Upper lobe of left lung (tissue), 6 donors: ENCODE data around the gene MCU. TPM values are rescaled to one million over a fixed set of nuclear protein-coding genes. Genes with fewer than 3 reads are reported as not detected.
"Not testable (repeated sequence)": the region's sequence is repeated elsewhere in the genome, so short reads cannot be mapped to it uniquely, and the experiment has no call there.

ENCODE experiments used
- ATAC-seq, 2 donors: fragments of 200-7000 bp; cut with Tn5 transposase; one replicate each; pipeline ENCODE4 v1.9.1; 2022; ENCODE audit warnings: mild to moderate bottlenecking in 2 of 2, moderate library complexity in 2 of 2; ENCODE audit not compliant: low FRiP score in 2 of 2
- DNase-seq, 2 donors: peaks; one replicate each; pipeline ENCODE4 v3.0.0-alpha.2; 2019 to 2020
- H3K27ac ChIP-seq, 4 donors: fragments of 200-600 bp; sonication (generic); one replicate each; pipeline ENCODE4 v1.5.1; 2016 to 2019
- H3K27me3 ChIP-seq, 4 donors: fragments of 200-600 bp; sonication (generic); one replicate each; pipeline ENCODE4 v1.5.1; 2017 to 2019
- H3K36me3 ChIP-seq, 4 donors: fragments of 200-600 bp; sonication (generic); one replicate each; pipeline ENCODE4 v1.5.1; 2016 to 2019
- H3K4me1 ChIP-seq, 4 donors: fragments of 200-600 bp; sonication (generic); one replicate each; pipeline ENCODE4 v1.5.1; 2018 to 2019
- H3K4me3 ChIP-seq, 4 donors: fragments of 200-600 bp; sonication (generic); one replicate each; pipeline ENCODE4 v1.5.1; 2017 to 2019; ENCODE audit warnings: mild to moderate bottlenecking in 2 of 4, moderate library complexity in 1 of 4
- H3K9me3 ChIP-seq, 4 donors: fragments of 200-600 bp; sonication (generic); one replicate each; pipeline ENCODE4 v1.5.1; 2018 to 2019
- CTCF ChIP-seq, 6 experiments: fragments of 450-650 bp in 4 of 6; fragments of 200-600 bp in 2 of 6; sonication (generic) in 2 of 6; IDR thresholded peaks; one replicate each; pipeline ENCODE4 v1.5.1; 2016 to 2019; ENCODE audit warnings: antibody characterized with exemption in 6 of 6
- EP300 ChIP-seq, 4 donors: sonication (generic); formaldehyde crosslinking; IDR thresholded peaks; one replicate each; pipeline ENCODE4 v1.5.1; 2017; ENCODE audit warnings: antibody characterized with exemption in 4 of 4, control low read depth in 2 of 4
- POLR2A ChIP-seq, 4 donors: fragments of 450-650 bp; IDR thresholded peaks; one replicate each; pipeline ENCODE4 v1.5.1; 2016 to 2017; ENCODE audit warnings: antibody characterized with exemption in 4 of 4, mild to moderate bottlenecking in 2 of 4
- POLR2AphosphoS5 ChIP-seq, 2 donors: sonication (generic); formaldehyde crosslinking; IDR thresholded peaks; one replicate each; pipeline ENCODE4 v1.5.1; 2017; ENCODE audit warnings: antibody characterized with exemption in 2 of 2
- WGBS, 2 donors: methylation state at CpG; one replicate each; pipeline ENCODE4 v1.1.5; 2017 to 2018; 5-methylcytosine and 5-hydroxymethylcytosine counted together
- total RNA-seq, 6 donors: library from RNA; depleted of rRNA in 4 of 6; stranded (reverse); fragments of >200 nt in 4 of 6; gene quantifications; one replicate each; pipeline versions ENCODE4 v1.1.0 to v1.2.1, GENCODE V29; 2016 to 2021
- donor health status: DM: no; HTN: no; CAD: no; lungs with moderate emphysema.
- donor health status: DM: no; HTN: yes; CAD: no; lungs with severe emphysema.

Gene MCU
- total RNA-seq, 6 donors from 2014 or later: 28.2 to 50.5 (median 32.1) TPM

GRCh38 chr10:72735288-72735936 lies 43.5 kb downstream of the MCU start:
- ATAC-seq (no peak), DNase-seq (no peak)
- WGBS, 2 donors: 96% methylated on average over 1 of the region's 1 CpG
- Histone ChIP-seq H3K27me3 (no peaks in the 10 kb centered on the region), H3K4me3 (no peak overlapping the region), H3K27ac (peak overlapping the region in 2 of 4 donors; percentile 5 to 67), H3K36me3 (no peaks in the 10 kb centered on the region), H3K9me3 (no peaks in the 10 kb centered on the region), H3K4me1 (peaks cover 31 to 41% (median 35%) of the 10 kb centered on the region in 4 donors)
- no peak for TF ChIP-seq POLR2AphosphoS5 (IDR thresholded peaks at IDR 0.05)
- TF ChIP-seq POLR2A (IDR thresholded peaks at IDR 0.05): no peak
- no peak for TF ChIP-seq EP300 (IDR thresholded peaks at IDR 0.05)
- no peak for TF ChIP-seq CTCF (IDR thresholded peaks at IDR 0.05)

GRCh38 chr10:72736176-72736827 lies 44.4 kb downstream of the MCU start:
- peak overlapping the region; percentile 26 to 67 (median 42) for H3K27ac ChIP-seq
- no peaks in the 10 kb centered on the region for H3K36me3 ChIP-seq
- TF ChIP-seq POLR2AphosphoS5 (IDR thresholded peaks at IDR 0.05) (no peak), EP300 (IDR thresholded peaks at IDR 0.05) (no peak), POLR2A (IDR thresholded peaks at IDR 0.05) (no peak), CTCF (IDR thresholded peaks at IDR 0.05) (no peak)
- no peak overlapping the region for H3K4me3 ChIP-seq
- peaks cover 31 to 44% (median 36%) of the 10 kb centered on the region in 4 donors for H3K4me1 ChIP-seq
- ATAC-seq (peak in 1 of 2 donors; percentile 40), DNase-seq (no peak)
- H3K27me3 ChIP-seq: no peaks in the 10 kb centered on the region
- H3K9me3 ChIP-seq: no peaks in the 10 kb centered on the region
- WGBS, 2 donors: 33 to 54% methylated on average over 1 of the region's 1 CpG

GRCh38 chr10:72736828-72737220 lies 44.9 kb downstream of the MCU start:
- DNase-seq (no peak), ATAC-seq (no peak)
- peaks cover 31 to 42% (median 36%) of the 10 kb centered on the region in 4 donors for H3K4me1 ChIP-seq
- no peak overlapping the region for H3K4me3 ChIP-seq
- H3K27me3 ChIP-seq: no peaks in the 10 kb centered on the region
- 74 to 76% methylated on average over 4 of the region's 4 CpGs for WGBS, 2 donors
- no peaks in the 10 kb centered on the region for H3K36me3 ChIP-seq
- TF ChIP-seq POLR2A (IDR thresholded peaks at IDR 0.05) (no peak), EP300 (IDR thresholded peaks at IDR 0.05) (no peak), POLR2AphosphoS5 (IDR thresholded peaks at IDR 0.05) (no peak), CTCF (IDR thresholded peaks at IDR 0.05) (no peak)
- no peaks in the 10 kb centered on the region for H3K9me3 ChIP-seq
- peak overlapping the region in 3 of 4 donors; percentile 26 to 67 (median 40) for H3K27ac ChIP-seq

GRCh38 chr10:72737357-72737756 lies 45.4 kb downstream of the MCU start:
- not testable (repeated sequence) for H3K27me3 ChIP-seq, ATAC-seq, H3K4me3 ChIP-seq, H3K9me3 ChIP-seq, H3K36me3 ChIP-seq, DNase-seq
- Histone ChIP-seq H3K27ac (peak overlapping the region in 2 of 4 donors; percentile 26 to 42), H3K4me1 (peaks cover 31 to 41% (median 36%) of the 10 kb centered on the region in 4 donors)
- WGBS, 2 donors: 83 to 88% methylated on average over 6 of the region's 6 CpGs

GRCh38 chr10:72738486-72738885 lies 46.5 kb downstream of the MCU start:
- Histone ChIP-seq H3K27ac (peak overlapping the region in 2 of 4 donors; percentile 5 to 42), H3K4me3 (no peak overlapping the region), H3K4me1 (peaks cover 31 to 41% (median 36%) of the 10 kb centered on the region in 4 donors), H3K9me3 (no peaks in the 10 kb centered on the region), H3K36me3 (no peaks in the 10 kb centered on the region), H3K27me3 (no peaks in the 10 kb centered on the region)
- TF ChIP-seq CTCF (IDR thresholded peaks at IDR 0.05) (no peak), EP300 (IDR thresholded peaks at IDR 0.05) (no peak)
- WGBS, 2 donors: 11 to 23% methylated on average over 2 of the region's 2 CpGs
- peak in 1 of 2 donors; percentile 12 for ATAC-seq
- DNase-seq: no peak
